Peyer's patch (tissue), 4 donors: ENCODE measurements around the gene ATF6. TPM values are rescaled to one million over a fixed set of nuclear protein-coding genes. Genes with fewer than 3 reads are reported as not detected.
"Not testable (repeated sequence)": the region's sequence is repeated elsewhere in the genome, so short reads cannot be mapped to it uniquely, and the experiment has no call there.

ENCODE experiments used
- DNase-seq, 3 donors: peaks; one replicate each; pipeline ENCODE4 v3.0.0-alpha.2; 2017 to 2019
- H3K27ac ChIP-seq, 4 donors: fragments of 200-600 bp; sonication (generic); one replicate each; pipeline ENCODE4 v1.5.1; 2016 to 2019
- H3K27me3 ChIP-seq, 2 donors: fragments of 200-600 bp; sonication (generic); one replicate each; pipeline ENCODE4 v1.5.1; 2019
- H3K36me3 ChIP-seq, 3 donors: fragments of 200-600 bp; sonication (generic); one replicate each; pipeline ENCODE4 v1.5.1; 2016 to 2019
- H3K4me1 ChIP-seq, 4 donors: fragments of 200-600 bp; sonication (generic); one replicate each; pipeline ENCODE4 v1.5.1; 2016 to 2019
- H3K4me3 ChIP-seq, 4 donors: fragments of 200-600 bp; sonication (generic); 1 replicate in 3 of 4; 2 replicates in 1 of 4; pipeline ENCODE4 v1.5.1; 2016 to 2019; ENCODE audit warnings: mild to moderate bottlenecking in 1 of 4
- H3K9me3 ChIP-seq, 4 donors: fragments of 200-600 bp; sonication (generic); one replicate each; pipeline ENCODE4 v1.5.1; 2016 to 2019; ENCODE audit warnings: mild to moderate bottlenecking in 1 of 4
- CTCF ChIP-seq, 6 experiments: fragments of 450-650 bp in 4 of 6; fragments of 200-600 bp in 2 of 6; sonication (generic) in 1 of 6; IDR thresholded peaks; one replicate each; pipeline ENCODE4 v1.5.1; 2017 to 2019; ENCODE audit warnings: antibody characterized with exemption in 6 of 6, mild to moderate bottlenecking in 3 of 6, moderate library complexity in 1 of 6
- POLR2A ChIP-seq, 2 donors: fragments of 450-650 bp; IDR thresholded peaks; one replicate each; pipeline ENCODE4 v1.5.1; 2017; ENCODE audit warnings: antibody characterized with exemption in 2 of 2, mild to moderate bottlenecking in 2 of 2, moderate library complexity in 2 of 2
- total RNA-seq, 4 donors: library from RNA; depleted of rRNA; stranded (reverse); fragments of >200 nt; gene quantifications; one replicate each; pipeline ENCODE4 v1.1.0, GENCODE V29; 2016

The ATF6 gene
- total RNA-seq, 4 donors from 2014 or later, result 15.5 to 21.4 (median 20.8) TPM

- no peak overlapping the region for H3K4me3 ChIP-seq
- no peak for TF ChIP-seq POLR2A (IDR thresholded peaks at IDR 0.05)
- TF ChIP-seq CTCF (IDR thresholded peaks at IDR 0.05), result no peak
- H3K36me3 ChIP-seq, result peaks cover 0 to 33% (median 0%) of the 10 kb centered on the region in 3 donors
- H3K27ac ChIP-seq, result no peak overlapping the region
- no peak for DNase-seq
- H3K27me3 ChIP-seq, result no peaks in the 10 kb centered on the region
- no peaks in the 10 kb centered on the region for H3K4me1 ChIP-seq
- no peaks in the 10 kb centered on the region for H3K9me3 ChIP-seq
Observed at GRCh38 chr1:161817176-161817730, 51.1 kb downstream of the ATF6 start.

- H3K36me3 ChIP-seq, result peaks cover 0 to 26% (median 0%) of the 10 kb centered on the region in 3 donors
- TF ChIP-seq CTCF (IDR thresholded peaks at IDR 0.05) (no peak), POLR2A (IDR thresholded peaks at IDR 0.05) (no peak)
- no peak overlapping the region for H3K27ac ChIP-seq
- no peaks in the 10 kb centered on the region for H3K9me3 ChIP-seq
- DNase-seq, result no peak
- H3K4me1 ChIP-seq, result no peaks in the 10 kb centered on the region
- H3K4me3 ChIP-seq, result no peak overlapping the region
- H3K27me3 ChIP-seq, result no peaks in the 10 kb centered on the region
Observed at GRCh38 chr1:161820914-161821313, 54.8 kb downstream of the ATF6 start.

GRCh38 chr1:161824618-161825017 lies 58.5 kb downstream of the ATF6 start:
- no peak for DNase-seq
- Histone ChIP-seq H3K9me3 (no peaks in the 10 kb centered on the region), H3K36me3 (peaks cover 0 to 26% (median 0%) of the 10 kb centered on the region in 3 donors), H3K4me3 (no peak overlapping the region), H3K27me3 (no peaks in the 10 kb centered on the region), H3K4me1 (no peaks in the 10 kb centered on the region), H3K27ac (no peak overlapping the region)
- TF ChIP-seq POLR2A (IDR thresholded peaks at IDR 0.05), result no peak
- no peak for TF ChIP-seq CTCF (IDR thresholded peaks at IDR 0.05)

- no peak for TF ChIP-seq POLR2A (IDR thresholded peaks at IDR 0.05)
- Histone ChIP-seq H3K27ac (no peak overlapping the region), H3K4me1 (no peaks in the 10 kb centered on the region), H3K9me3 (no peaks in the 10 kb centered on the region), H3K4me3 (no peak overlapping the region), H3K27me3 (no peaks in the 10 kb centered on the region), H3K36me3 (peaks cover 0 to 14% (median 0%) of the 10 kb centered on the region in 3 donors)
- no peak for DNase-seq
Observed at GRCh38 chr1:161825831-161826230, 59.7 kb downstream of the ATF6 start.

- Histone ChIP-seq H3K36me3 (peaks cover 0 to 9% (median 0%) of the 10 kb centered on the region in 3 donors), H3K27me3 (no peaks in the 10 kb centered on the region), H3K27ac (no peak overlapping the region), H3K4me1 (no peaks in the 10 kb centered on the region), H3K4me3 (no peak overlapping the region), H3K9me3 (no peaks in the 10 kb centered on the region)
- no peak for DNase-seq
- TF ChIP-seq CTCF (IDR thresholded peaks at IDR 0.05), result no peak
- TF ChIP-seq POLR2A (IDR thresholded peaks at IDR 0.05), result no peak
Observed at GRCh38 chr1:161826478-161826877, 60.4 kb downstream of the ATF6 start.

GRCh38 chr1:161827786-161828185 lies 61.7 kb downstream of the ATF6 start:
- Histone ChIP-seq H3K9me3 (no peaks in the 10 kb centered on the region), H3K27me3 (no peaks in the 10 kb centered on the region), H3K36me3 (peaks cover 0 to 2% (median 0%) of the 10 kb centered on the region in 3 donors), H3K4me3 (no peak overlapping the region), H3K27ac (no peak overlapping the region), H3K4me1 (no peaks in the 10 kb centered on the region)
- no peak for DNase-seq
- TF ChIP-seq CTCF (IDR thresholded peaks at IDR 0.05) (no peak), POLR2A (IDR thresholded peaks at IDR 0.05) (no peak)

GRCh38 chr1:161832299-161832907 lies 66.3 kb downstream of the ATF6 start:
- not testable (repeated sequence) for H3K9me3 ChIP-seq, H3K27ac ChIP-seq, DNase-seq, H3K27me3 ChIP-seq, H3K4me3 ChIP-seq, H3K36me3 ChIP-seq, H3K4me1 ChIP-seq
